Upper lobe of right lung (tissue), 1 donor: Measurements from ENCODE around the gene INF2. TPM values are rescaled to one million over a fixed set of nuclear protein-coding genes. Genes with fewer than 3 reads are reported as not detected.

Experiments used
- ATAC-seq: fragments of 200-7000 bp; cut with Tn5 transposase; one replicate; pipeline ENCODE4 v1.9.1; 2020; ENCODE audit warnings: mild to moderate bottlenecking, moderate library complexity
- DNase-seq: peaks from one replicate; pipeline ENCODE4 v3.0.0-alpha.2; 2020
- H3K27ac ChIP-seq: fragments of 200-600 bp; one replicate; pipeline ENCODE4 v1.8.0; 2022
- H3K27me3 ChIP-seq: fragments of 200-600 bp; one replicate; pipeline ENCODE4 v1.8.0; 2022; ENCODE audit warnings: mild to moderate bottlenecking
- H3K36me3 ChIP-seq: fragments of 200-600 bp; one replicate; pipeline ENCODE4 v1.8.0; 2022
- H3K4me1 ChIP-seq: fragments of 200-600 bp; one replicate; pipeline ENCODE4 v1.8.0; 2022
- H3K4me3 ChIP-seq: fragments of 200-600 bp; one replicate; pipeline ENCODE4 v1.8.0; 2022; ENCODE audit warnings: mild to moderate bottlenecking
- H3K9me3 ChIP-seq: fragments of 200-600 bp; one replicate; pipeline ENCODE4 v1.8.0; 2022
- intact Hi-C: fragments of 100-400 bp; cut with DNase I; formaldehyde crosslinking; loops from one replicate; pipeline ENCODE4 v1.11.0; 2022
- total RNA-seq: library from RNA; stranded (reverse); fragmentation: NEBNext Ultra II Directional; extraction: Animal tissue kit (Norgen Biotek cat#: 25700); gene quantifications from one replicate; pipeline ENCODE4 v1.2.1, GENCODE V29; 2021
- TF ChIP-seq, protein P1 (sequence below): fragments of 200-600 bp; IDR thresholded peaks from one replicate; pipeline ENCODE4 v1.8.0; 2022; ENCODE audit warnings: antibody characterized with exemption
- donor health status: DM: no; HTN: yes; CAD: no; lungs with severe emphysema.

INF2 gene
- total RNA-seq, 1 donor from 2014 or later = 117 TPM

DNA sequence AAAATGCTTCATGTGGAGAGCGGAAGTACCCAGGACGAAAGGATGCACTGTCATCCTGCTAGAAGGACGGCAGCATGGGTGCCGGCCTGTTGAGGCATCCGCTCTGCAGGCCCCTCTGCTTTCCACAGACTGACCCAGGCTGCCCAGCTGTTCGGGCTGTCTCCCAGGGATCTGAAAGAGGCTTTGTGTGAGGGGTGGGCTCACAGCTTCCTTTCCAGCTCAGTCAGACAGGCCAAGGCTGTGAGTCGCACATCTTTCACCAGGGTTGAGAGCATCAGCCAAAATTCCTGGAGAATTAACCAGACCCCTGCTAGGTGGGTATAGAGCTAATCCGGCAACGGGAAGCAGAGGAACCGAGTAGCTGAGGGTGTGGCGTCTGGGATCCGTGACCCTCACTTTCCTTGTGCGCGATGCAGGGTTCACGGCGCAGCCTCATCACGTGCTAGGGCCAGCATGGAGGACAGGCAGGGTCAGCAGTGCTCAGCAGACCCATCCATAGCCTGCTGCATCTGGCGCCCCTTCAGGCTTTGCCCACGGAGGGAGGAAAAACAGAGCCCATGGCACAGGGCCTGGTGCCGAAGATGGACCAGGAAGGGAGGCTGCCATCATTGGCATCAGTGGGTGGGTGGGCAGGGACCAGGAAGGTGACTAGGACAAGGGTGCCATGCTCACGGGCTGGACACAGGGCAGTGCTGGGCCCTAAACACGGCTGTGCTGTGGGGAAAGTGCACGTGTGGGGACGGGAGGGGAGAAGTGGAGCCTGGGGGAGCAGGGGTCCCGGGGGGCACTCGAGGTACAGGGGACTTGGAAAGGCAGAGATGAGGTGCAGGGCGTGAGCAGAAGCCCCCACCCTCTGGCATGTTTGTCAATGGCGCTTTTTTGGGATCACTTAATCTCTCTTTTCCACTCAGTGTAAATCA, 54.3 kb downstream of the INF2 start:
- ATAC-seq (no peak), DNase-seq (no peak)
- intact Hi-C loops = no loop called here
- Histone ChIP-seq H3K36me3 (no peaks in the 10 kb centered on the region), H3K27me3 (no peaks in the 10 kb centered on the region), H3K9me3 (no peaks in the 10 kb centered on the region), H3K27ac (no peak overlapping the region), H3K4me3 (no peak overlapping the region), H3K4me1 (peaks cover 6% of the 10 kb centered on the region)
- TF ChIP-seq, protein P1, sequence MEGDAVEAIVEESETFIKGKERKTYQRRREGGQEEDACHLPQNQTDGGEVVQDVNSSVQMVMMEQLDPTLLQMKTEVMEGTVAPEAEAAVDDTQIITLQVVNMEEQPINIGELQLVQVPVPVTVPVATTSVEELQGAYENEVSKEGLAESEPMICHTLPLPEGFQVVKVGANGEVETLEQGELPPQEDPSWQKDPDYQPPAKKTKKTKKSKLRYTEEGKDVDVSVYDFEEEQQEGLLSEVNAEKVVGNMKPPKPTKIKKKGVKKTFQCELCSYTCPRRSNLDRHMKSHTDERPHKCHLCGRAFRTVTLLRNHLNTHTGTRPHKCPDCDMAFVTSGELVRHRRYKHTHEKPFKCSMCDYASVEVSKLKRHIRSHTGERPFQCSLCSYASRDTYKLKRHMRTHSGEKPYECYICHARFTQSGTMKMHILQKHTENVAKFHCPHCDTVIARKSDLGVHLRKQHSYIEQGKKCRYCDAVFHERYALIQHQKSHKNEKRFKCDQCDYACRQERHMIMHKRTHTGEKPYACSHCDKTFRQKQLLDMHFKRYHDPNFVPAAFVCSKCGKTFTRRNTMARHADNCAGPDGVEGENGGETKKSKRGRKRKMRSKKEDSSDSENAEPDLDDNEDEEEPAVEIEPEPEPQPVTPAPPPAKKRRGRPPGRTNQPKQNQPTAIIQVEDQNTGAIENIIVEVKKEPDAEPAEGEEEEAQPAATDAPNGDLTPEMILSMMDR = no peak

DNA sequence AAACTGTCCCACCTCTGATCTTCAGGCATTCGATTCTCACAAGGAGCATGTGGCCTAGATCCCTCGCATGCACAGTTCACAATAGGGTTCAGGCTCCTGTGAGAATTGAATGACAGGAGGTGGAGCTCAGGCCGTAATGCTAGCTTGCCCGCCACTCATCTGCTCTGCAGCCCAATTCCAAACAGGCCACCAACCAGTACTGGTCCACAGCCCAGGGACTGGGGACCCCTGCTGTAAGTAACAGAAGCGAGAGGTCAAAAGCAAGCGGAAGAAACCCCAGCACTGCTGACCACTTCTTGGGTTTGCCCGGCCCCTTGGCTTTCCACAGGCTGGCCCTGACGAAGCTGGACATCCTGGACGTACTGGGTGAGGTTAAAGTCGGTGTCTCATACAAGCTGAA, 55.1 kb downstream of the INF2 start:
- H3K4me1 ChIP-seq = peaks cover 10% of the 10 kb centered on the region
- H3K36me3 ChIP-seq = no peaks in the 10 kb centered on the region
- intact Hi-C loops = no loop called here
- no peak for DNase-seq
- no peaks in the 10 kb centered on the region for H3K27me3 ChIP-seq
- H3K4me3 ChIP-seq = no peak overlapping the region
- ATAC-seq = no peak
- TF ChIP-seq, protein P1 = no peak
- H3K27ac ChIP-seq = no peak overlapping the region
- no peaks in the 10 kb centered on the region for H3K9me3 ChIP-seq

DNA sequence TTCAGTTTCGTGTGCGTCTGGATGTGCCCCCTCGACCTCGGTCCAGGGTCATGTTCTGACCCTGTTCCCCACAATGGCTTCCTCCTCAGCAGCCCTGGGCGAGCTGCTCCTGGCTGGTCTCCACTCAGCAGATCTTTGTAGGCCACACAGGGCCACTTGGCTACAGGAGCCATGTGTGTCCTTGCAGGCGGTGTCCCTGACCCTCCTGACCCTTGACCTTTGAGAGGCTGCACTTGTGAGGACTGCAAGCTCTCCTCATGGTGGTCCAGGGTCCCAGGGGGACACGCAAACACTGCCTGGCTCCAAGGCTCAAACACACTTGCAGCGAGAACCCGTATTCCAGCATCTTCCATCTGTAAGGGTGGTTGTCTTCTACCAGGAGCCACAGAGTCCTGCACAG, 56.0 kb downstream of the INF2 start:
- no peak for DNase-seq
- ATAC-seq = no peak
- H3K9me3 ChIP-seq = no peaks in the 10 kb centered on the region
- TF ChIP-seq, protein P1 = no peak
- H3K4me3 ChIP-seq = no peak overlapping the region
- intact Hi-C loops = no loop called here
- no peaks in the 10 kb centered on the region for H3K27me3 ChIP-seq
- H3K4me1 ChIP-seq = peaks cover 10% of the 10 kb centered on the region
- H3K36me3 ChIP-seq = no peaks in the 10 kb centered on the region
- H3K27ac ChIP-seq = no peak overlapping the region

DNA sequence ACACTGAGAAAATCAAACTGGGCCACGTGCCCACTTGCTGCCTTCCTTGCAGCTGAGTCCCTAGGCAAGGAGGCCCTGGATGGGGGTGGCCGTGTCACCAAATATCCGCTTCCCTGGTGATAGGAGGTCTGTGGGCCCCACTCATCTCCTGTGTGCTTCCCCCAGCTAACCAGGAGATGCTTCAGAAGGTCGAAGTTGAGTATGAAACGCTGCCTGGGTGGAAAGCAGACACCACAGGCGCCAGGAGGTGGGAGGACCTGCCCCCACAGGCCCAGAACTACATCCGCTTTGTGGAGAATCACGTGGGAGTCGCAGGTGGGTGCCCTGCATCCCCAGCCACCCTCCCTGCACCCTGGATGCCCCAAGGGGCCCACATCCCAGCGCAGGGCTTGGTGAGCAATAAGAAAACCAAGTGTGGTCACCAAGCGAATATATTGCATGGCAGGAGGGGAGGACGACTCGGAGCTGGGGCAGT, 56.7 kb downstream of the INF2 start:
- Histone ChIP-seq H3K4me1 (peaks cover 10% of the 10 kb centered on the region), H3K9me3 (no peaks in the 10 kb centered on the region), H3K36me3 (no peaks in the 10 kb centered on the region), H3K27me3 (no peaks in the 10 kb centered on the region), H3K4me3 (no peak overlapping the region), H3K27ac (peak overlapping the region; percentile 63)
- DNase-seq = no peak
- intact Hi-C loops = no loop called here
- TF ChIP-seq, protein P1 = no peak
- no peak for ATAC-seq

DNA sequence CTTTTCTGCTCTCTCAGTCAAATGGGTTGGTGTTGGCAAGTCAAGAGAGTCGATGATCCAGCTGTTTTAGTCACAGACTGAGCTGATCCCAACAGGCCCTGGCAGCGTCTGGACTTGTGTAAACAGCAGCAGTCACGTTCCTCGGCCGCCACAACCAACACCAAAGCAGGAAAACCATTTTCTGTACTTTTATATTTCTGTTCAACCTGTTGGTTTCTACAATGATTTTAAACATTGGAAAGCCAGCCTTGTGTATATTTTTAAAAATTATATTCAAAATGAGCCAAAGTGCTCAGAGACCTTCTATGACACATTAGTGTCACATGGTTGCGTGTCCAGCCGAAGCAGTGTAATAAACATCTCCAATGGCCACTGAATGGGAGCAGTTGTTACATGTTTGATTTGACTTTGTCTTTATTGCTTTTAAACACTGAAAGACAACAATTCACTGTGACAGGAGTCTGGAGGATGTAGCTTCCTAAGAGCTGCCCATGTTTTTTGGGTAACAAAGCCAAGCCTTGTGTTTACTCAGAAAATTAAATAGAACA, 57.6 kb downstream of the INF2 start:
- ATAC-seq (no peak), DNase-seq (no peak)
- no peak overlapping the region for H3K4me3 ChIP-seq
- TF ChIP-seq, protein P1 = no peak
- H3K9me3 ChIP-seq = no peaks in the 10 kb centered on the region
- H3K36me3 ChIP-seq = no peaks in the 10 kb centered on the region
- peaks cover 12% of the 10 kb centered on the region for H3K4me1 ChIP-seq
- peak overlapping the region; percentile 63 for H3K27ac ChIP-seq
- intact Hi-C loops = no loop called here
- H3K27me3 ChIP-seq = no peaks in the 10 kb centered on the region
